DND-41 (cell line): Measurements from ENCODE around the gene ZGPAT.
A peak's percentile ranks its signal among the peaks of the same experiment; 100 is the strongest.
"Not testable (repeated sequence)": the region's sequence is repeated elsewhere in the genome, so short reads cannot be mapped to it uniquely, and the experiment has no call there.

Experiments used
- ATAC-seq: fragments of 200-7000 bp; cut with Tn5 transposase; 3 replicates; pipeline ENCODE4 v1.9.1; 2021; ENCODE audit warnings: low read depth; ENCODE audit not compliant: insufficient read depth
- DNase-seq: peaks from one replicate; pipeline ENCODE4 v3.0.0-alpha.2; 2020
- H2AFZ ChIP-seq: 2 replicates; pipeline ENCODE4 v1.6.0; 2012; ENCODE audit warnings: low read depth, low read length
- H3K27ac ChIP-seq: 2 replicates; pipeline ENCODE4 v1.5.1; 2012; ENCODE audit warnings: low read length, inconsistent platforms
- H3K27me3 ChIP-seq: fragments of 200-600 bp; sonication (generic); 2 replicates; pipeline ENCODE4 v1.6.0; 2012; ENCODE audit warnings: low read length, mild to moderate bottlenecking, inconsistent platforms; ENCODE audit not compliant: insufficient read depth, poor library complexity
- H3K36me3 ChIP-seq: 2 replicates; pipeline ENCODE4 v1.5.1; 2012; ENCODE audit warnings: low read length, inconsistent platforms; ENCODE audit not compliant: insufficient read depth
- H3K4me1 ChIP-seq: 2 replicates; pipeline ENCODE4 v1.5.1; 2012; ENCODE audit warnings: mild to moderate bottlenecking, low read length; ENCODE audit not compliant: insufficient read depth
- H3K4me2 ChIP-seq: 2 replicates; pipeline ENCODE4 v1.6.0; 2012; ENCODE audit warnings: mild to moderate bottlenecking, moderate library complexity, low read length, inconsistent platforms; ENCODE audit not compliant: insufficient read depth
- H3K4me3 ChIP-seq, 2 experiments: fragments of 200-600 bp in 1 of 2; shearing (Covaris generic) in 1 of 2; 2 replicates each; pipeline ENCODE4 v1.5.1; 2012 to 2016; ENCODE audit warnings: inconsistent platforms in 2 of 2, low read length in 2 of 2, mild to moderate bottlenecking in 2 of 2, low read depth in 1 of 2, moderate library complexity in 1 of 2
- H3K79me2 ChIP-seq: 2 replicates; pipeline ENCODE4 v1.6.0; 2012; ENCODE audit warnings: low read length, inconsistent platforms; ENCODE audit not compliant: insufficient read depth
- H3K9ac ChIP-seq: 2 replicates; pipeline ENCODE4 v1.6.0; 2012; ENCODE audit warnings: low read depth, mild to moderate bottlenecking, inconsistent platforms, low read length, moderate library complexity
- H3K9me3 ChIP-seq: 2 replicates; pipeline ENCODE4 v1.5.1; 2012; ENCODE audit warnings: low read length, moderate library complexity, mild to moderate bottlenecking, inconsistent platforms; ENCODE audit not compliant: insufficient read depth, severe bottlenecking
- H4K20me1 ChIP-seq: 2 replicates; pipeline ENCODE4 v1.6.0; 2012; ENCODE audit warnings: low read length; ENCODE audit not compliant: insufficient read depth
- EZH2 ChIP-seq: IDR thresholded peaks from 3 replicates; pipeline ENCODE4 v1.6.1; 2012; ENCODE audit warnings: borderline replicate concordance, low read depth, mild to moderate bottlenecking, moderate library complexity, low read length, inconsistent platforms; ENCODE audit not compliant: severe bottlenecking
- TF ChIP-seq, protein P1 (sequence below): IDR thresholded peaks from 2 replicates; pipeline ENCODE4 v1.5.1; 2012; ENCODE audit warnings: borderline replicate concordance, low read length, moderate library complexity, mild to moderate bottlenecking; ENCODE audit not compliant: poor library complexity, severe bottlenecking; ENCODE audit errors: extremely low read depth

The ZGPAT gene

DNA sequence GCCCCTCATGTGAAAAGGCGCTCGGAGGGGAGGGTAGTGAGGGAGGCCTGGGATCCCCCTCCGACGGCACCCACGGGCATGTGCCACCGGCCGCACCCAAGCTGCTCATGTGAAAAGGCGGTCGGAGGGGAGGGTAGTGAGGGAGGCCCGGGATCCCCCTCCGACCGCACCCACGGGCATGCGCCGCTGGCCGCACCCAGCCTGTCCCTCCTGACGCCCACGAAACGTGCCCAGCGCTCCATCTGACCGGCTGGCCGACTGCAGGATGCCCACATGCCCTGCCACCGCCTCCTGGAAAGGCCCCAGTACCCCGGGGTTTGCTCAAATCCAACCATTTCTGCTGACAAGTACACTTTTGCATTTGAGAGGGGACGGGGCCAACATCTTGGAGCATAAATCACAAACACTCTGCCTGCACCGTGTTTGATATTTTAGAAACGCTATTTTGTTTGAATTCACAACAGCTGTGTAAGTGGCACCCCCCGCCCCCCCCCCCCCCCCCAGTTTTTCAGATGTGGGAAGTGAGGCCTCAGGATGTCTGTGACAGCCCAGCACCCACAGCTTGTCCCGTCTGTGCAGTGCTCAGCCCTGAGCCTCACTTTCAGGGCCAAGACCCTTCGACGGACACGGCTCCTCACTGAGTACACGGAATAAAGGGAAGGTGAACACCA is 65.9 kb downstream of the ZGPAT start:
- H3K4me1 ChIP-seq = no peaks in the 10 kb centered on the region
- TF ChIP-seq, protein P1, sequence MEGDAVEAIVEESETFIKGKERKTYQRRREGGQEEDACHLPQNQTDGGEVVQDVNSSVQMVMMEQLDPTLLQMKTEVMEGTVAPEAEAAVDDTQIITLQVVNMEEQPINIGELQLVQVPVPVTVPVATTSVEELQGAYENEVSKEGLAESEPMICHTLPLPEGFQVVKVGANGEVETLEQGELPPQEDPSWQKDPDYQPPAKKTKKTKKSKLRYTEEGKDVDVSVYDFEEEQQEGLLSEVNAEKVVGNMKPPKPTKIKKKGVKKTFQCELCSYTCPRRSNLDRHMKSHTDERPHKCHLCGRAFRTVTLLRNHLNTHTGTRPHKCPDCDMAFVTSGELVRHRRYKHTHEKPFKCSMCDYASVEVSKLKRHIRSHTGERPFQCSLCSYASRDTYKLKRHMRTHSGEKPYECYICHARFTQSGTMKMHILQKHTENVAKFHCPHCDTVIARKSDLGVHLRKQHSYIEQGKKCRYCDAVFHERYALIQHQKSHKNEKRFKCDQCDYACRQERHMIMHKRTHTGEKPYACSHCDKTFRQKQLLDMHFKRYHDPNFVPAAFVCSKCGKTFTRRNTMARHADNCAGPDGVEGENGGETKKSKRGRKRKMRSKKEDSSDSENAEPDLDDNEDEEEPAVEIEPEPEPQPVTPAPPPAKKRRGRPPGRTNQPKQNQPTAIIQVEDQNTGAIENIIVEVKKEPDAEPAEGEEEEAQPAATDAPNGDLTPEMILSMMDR = no peak
- TF ChIP-seq EZH2 = no peak
- H3K4me3 ChIP-seq = no peak overlapping the region
- ATAC-seq = no peak
- no peak overlapping the region for H2AFZ ChIP-seq
- no peak for DNase-seq
- no peaks in the 10 kb centered on the region for H3K9me3 ChIP-seq
- H3K27me3 ChIP-seq = no peaks in the 10 kb centered on the region
- no peaks in the 10 kb centered on the region for H4K20me1 ChIP-seq
- H3K36me3 ChIP-seq = no peaks in the 10 kb centered on the region
- H3K27ac ChIP-seq = no peak overlapping the region
- no peaks in the 10 kb centered on the region for H3K79me2 ChIP-seq
- no peak overlapping the region for H3K4me2 ChIP-seq
- H3K9ac ChIP-seq = no peak overlapping the region

DNA sequence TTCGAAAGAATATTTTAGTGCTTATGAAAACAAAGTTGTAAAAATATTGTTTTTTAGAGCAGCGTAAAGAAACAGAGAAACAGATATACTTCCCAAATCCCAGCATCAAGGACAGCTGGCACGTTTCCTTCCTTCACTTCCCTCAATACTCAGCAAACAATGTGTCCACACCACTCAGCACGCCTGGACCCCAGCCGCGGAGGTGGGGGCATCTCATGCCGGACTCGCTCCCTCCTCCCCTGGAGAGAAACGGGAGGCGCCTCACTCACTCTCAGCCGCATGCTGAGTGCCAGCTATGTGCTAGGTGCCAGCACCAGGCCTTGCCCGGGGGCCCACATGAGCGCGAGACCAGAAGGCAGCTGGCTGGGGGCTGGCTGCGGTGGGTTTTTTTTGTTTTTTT is 66.5 kb downstream of the ZGPAT start:
- no peaks in the 10 kb centered on the region for H3K4me1 ChIP-seq
- no peaks in the 10 kb centered on the region for H3K9me3 ChIP-seq
- H2AFZ ChIP-seq = no peak overlapping the region
- no peak overlapping the region for H3K4me2 ChIP-seq
- H3K27ac ChIP-seq = no peak overlapping the region
- no peak for ATAC-seq
- no peak for DNase-seq
- TF ChIP-seq, protein P1 = no peak
- TF ChIP-seq EZH2 = no peak
- H3K9ac ChIP-seq = no peak overlapping the region
- no peak overlapping the region for H3K4me3 ChIP-seq
- no peaks in the 10 kb centered on the region for H3K27me3 ChIP-seq
- no peaks in the 10 kb centered on the region for H4K20me1 ChIP-seq
- H3K36me3 ChIP-seq = no peaks in the 10 kb centered on the region
- no peaks in the 10 kb centered on the region for H3K79me2 ChIP-seq

DNA sequence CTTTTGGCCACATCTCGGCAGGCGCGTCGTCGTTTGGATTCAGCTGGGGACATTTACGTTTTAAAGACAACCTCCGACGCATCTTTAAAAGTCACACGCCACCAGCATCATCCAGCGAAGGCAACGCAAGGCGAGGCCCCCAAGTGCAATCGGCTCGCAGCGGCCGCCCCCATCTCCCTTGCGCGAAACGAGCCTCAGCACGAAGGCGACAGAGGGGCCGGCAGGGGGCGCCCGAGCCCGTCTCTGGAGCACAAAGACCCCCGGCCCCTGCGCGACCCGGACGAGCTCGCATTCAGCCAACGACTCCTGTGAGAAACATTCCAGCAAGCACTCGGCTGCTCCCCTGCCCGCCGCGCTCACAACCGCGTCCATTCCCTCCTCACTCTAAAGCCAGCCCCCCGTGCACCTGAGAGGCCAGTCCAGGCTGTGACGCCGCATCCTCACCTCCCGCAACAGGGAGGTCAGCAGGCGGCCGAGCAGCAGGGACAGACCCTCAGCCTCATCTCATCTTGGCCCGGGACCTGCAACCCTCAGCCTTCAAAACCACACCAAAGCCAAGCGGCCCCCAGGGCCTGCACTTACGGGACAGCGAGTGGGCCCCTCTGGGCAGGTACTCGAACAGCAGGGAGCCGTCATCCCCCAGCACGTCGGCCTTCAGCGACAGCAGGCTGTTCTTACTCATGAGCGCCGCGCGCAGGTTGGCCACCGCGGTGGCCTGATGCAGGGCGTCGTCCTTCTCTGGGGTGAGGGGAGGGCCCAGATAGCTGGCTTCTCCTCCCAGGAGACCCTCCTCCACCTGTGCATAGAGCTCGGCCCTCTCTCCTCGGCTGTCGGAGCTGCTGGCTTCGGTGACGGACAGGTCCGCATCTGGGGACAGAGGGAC is 67.5 kb downstream of the ZGPAT start:
- Histone ChIP-seq H3K4me3 (no peak overlapping the region), H3K9ac (no peak overlapping the region), H3K9me3 (no peaks in the 10 kb centered on the region), H2AFZ (no peak overlapping the region), H4K20me1 (no peaks in the 10 kb centered on the region), H3K27ac (no peak overlapping the region), H3K36me3 (no peaks in the 10 kb centered on the region), H3K79me2 (no peaks in the 10 kb centered on the region), H3K27me3 (no peaks in the 10 kb centered on the region), H3K4me2 (no peak overlapping the region), H3K4me1 (no peaks in the 10 kb centered on the region)
- TF ChIP-seq, protein P1 = peak; percentile 64
- no peak for TF ChIP-seq EZH2
- peak; percentile 72 for ATAC-seq
- DNase-seq = peak; percentile 49

DNA sequence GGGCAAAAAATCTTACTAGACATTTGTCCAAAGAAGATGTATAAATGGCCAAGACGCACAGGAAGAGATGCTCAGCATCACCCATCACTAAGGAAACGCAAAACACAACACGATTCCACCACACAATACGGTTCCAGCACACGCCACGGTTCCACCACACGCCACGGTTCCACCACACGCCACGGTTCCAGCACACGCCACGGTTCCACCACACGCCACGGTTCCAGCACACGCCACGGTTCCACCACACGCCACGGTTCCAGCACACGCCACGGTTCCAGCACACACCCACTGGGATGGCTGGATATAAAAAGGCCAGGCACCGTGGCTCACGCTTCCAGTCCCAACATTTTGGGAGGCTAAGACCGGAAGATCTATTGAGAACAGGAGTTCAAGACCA is 69.0 kb downstream of the ZGPAT start:
- DNase-seq, H3K4me2 ChIP-seq, H3K9ac ChIP-seq, H3K4me1 ChIP-seq, H3K27me3 ChIP-seq, H3K4me3 ChIP-seq, H3K36me3 ChIP-seq, H3K9me3 ChIP-seq, H3K79me2 ChIP-seq, H2AFZ ChIP-seq, ATAC-seq, H4K20me1 ChIP-seq, H3K27ac ChIP-seq: not testable (repeated sequence)
